DMS 273 (cell line): ENCODE results near the gene FEZ2.
A peak's percentile ranks its signal among the peaks of the same experiment; 100 is the strongest.

Experiments
- DNase-seq: peaks from one replicate; lab custom pipeline; 2025; ENCODE audit not compliant: unreplicated experiment; lab: John Stamatoyannopoulos, UW

The FEZ2 gene

DNA sequence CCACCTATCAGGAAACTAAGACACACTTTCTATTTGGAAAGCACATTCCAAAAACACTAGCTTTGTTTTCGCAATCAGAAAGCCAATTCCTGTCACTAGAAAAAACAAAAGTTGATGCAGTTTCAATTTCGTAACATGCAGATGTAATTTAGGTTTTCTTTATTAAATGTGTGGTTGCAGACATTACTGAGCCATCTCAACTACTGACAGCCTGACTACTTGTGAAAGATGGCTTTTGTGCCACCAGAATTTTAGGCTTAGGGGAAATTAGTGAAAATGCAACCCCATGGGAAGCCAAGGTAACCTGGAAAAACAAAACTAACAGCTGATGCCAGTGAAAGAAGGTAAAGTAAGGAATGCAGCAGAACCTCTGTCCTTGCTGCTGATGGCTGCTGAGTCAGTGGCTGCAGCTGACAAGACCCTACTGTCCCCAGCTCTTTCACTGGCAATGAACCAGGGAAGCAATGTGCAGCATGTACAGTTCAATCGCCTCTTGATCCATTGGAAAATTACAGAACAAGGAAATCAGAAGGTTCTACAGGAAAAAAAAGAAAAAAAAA lies 34.9 kb downstream of the FEZ2 start:
- no peak for DNase-seq

DNA sequence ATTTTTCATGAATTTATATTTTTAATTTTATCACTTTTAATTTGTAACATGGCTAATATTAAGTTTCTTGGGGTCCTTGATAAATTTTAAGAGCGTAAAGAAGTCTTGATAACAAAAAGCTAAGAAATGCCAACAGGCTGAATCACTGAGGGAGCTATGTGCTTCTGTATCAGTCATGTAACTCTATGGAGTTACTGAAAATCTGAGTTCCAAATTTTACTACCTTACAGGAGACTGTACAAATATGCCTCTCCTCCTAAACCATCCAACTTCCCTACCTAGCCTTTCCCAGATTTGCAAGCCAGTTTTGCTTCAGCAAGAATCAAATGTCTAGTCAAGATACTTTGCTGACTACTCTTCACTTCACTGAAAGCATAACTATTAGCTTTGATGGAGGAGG lies 35.7 kb downstream of the FEZ2 start:
- no peak for DNase-seq

DNA sequence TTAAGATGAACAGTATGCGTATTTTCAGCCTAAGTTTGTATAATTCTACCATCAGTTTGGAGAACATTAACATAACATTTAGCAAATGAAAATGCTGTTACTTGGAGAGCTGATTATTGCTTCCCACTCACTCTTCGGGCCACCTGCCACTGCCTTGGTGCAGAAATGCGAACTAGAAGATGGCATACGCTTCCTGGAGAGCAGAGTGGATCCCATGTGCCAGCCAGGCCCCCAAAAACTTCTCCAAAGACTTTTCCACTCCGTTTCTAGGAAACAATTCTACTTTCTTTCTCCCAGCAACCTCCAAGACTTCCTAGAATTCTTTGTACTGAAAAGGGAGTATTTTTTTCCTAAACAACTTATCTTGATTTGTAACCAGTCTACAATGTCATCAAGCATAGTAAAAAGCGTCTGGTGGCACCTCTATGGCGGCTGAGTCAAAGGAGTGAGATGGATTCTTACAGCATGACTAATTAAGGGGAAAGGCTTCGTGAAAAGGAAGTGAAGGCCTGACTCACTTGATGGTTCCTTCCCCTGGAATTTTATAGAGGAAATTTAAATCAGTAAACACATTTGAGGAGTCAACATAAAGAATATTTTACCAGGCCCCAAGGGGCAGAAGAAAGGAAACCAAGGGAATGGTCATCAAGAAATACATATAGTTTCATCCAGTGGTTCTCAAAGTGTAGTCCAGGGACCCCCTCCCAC lies 36.6 kb downstream of the FEZ2 start:
- no peak for DNase-seq

DNA sequence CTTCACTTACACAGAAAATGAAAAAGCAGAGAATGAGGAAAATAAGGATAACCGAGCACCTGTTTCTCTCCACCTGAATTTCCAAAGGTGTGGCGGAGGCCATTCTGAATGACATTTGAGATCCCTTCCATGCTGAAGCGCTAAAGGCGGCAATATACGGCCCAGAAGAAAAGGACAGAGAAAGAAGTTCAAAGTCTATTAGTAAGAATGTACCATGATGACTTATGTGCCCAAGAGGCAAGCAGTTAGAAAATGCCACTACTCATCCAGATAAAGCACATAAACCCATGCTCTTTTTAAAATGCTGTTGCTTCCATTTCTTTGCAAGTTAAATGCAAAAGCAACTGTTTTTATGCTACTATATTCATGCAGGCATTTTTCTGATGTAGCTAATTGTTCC lies 37.2 kb downstream of the FEZ2 start:
- DNase-seq = no peak

DNA sequence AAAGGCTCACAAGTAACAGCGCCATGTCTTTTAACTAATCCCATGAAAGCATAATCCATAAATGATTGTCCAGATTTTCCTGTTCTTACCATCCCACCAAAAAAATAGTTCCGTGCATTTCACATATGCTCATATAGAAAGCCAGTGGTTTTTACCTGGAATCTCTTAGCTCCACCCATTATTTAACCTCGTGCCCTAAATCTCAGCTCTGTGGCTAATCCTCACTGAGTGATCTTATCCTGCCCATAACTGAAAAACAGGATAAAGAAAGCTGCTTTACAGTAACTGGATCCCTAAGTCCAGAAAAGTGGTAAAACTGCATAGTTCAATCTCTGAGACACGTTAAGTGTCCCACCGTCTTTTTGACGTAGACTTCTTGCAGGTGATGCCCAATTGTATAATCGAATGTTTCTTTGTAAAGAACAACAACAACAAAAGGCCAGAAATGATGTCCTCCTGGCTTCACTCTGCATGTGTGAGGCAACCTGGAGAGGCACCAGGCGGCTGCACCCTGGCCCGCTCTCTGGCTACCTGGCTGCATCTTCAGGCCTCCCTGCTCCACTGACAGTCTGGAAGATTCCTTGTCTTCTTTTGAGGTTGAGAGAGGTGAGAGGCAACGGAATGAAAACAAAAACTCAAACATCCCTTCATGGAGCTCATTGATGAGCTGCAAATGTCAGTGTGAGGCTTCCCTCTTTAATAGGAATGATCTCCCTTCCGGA lies 38.6 kb downstream of the FEZ2 start:
- no peak for DNase-seq

DNA sequence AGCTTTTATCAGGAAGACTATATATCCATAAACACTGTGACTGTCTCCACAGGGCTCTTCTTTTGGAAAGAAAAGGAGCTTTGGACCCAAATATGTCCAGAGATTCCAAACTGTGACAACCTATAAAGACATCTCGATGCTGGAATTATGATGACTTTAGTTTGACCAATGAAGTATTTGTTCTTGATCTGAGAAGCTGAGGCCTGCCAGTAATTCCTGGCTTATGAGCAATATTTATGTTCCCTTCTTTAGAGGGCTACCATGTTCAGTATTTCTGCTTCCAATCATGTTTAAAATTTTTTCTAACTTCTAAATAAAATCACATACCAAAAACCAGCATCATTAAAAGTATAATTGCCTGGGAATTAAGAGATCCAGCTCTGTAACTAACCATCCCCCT lies 41.1 kb downstream of the FEZ2 start:
- DNase-seq = no peak

DNA sequence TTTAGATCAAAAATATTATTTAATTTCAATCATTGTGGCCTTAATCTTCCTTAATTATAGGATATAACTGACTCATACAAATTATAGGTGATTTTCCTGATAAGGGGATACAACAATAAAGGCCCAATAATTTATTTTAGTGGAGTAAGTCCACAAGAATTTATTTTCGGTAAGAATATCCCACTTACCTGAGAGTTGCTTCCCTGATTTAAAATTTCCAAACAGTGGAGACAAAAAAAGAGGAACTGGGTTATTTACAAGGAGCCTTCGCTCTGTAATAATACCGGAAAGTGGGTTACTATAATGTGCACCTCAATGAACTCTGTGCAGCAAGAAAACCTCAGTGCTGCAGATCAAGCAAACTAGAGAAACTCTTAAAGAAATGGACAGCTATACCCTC lies 42.2 kb downstream of the FEZ2 start:
- no peak for DNase-seq

DNA sequence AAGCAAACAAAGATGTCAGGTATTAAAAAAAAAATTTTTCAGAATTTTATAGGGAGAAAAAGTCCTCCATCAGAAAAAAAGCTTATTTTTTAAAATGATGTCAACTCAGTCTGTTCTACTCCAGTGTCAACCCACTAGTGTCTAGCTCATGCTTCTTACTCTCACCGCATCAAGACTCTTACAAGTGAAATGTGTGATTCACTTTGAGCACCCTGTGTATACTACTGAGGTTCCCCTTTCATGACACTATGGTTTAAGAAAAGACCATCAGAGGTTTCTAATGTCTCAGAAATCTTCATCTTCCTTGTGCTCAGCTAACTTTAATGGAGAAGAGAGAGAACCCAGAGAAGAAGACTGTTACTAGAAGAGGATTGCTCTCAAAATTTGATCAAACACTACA lies 43.4 kb downstream of the FEZ2 start:
- no peak for DNase-seq

DNA sequence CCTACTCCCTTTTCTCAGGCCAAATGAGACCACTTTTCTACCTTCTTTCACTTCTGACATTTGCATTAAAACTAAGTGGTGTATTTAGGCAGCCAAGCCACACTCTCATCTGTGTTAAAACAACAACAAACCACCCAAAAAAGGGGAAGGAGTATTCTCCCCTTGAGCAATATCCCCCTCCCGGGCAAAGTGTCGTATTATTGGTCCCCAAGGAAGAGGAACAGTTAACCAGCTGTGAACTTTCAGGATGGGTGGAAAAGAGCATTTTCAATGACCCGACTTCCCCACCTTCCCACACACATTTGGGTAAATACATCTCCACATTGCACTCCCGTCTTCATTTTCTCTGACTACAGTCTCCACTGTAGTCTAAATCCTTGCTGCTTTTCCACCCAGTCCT lies 44.3 kb downstream of the FEZ2 start:
- DNase-seq = no peak

DNA sequence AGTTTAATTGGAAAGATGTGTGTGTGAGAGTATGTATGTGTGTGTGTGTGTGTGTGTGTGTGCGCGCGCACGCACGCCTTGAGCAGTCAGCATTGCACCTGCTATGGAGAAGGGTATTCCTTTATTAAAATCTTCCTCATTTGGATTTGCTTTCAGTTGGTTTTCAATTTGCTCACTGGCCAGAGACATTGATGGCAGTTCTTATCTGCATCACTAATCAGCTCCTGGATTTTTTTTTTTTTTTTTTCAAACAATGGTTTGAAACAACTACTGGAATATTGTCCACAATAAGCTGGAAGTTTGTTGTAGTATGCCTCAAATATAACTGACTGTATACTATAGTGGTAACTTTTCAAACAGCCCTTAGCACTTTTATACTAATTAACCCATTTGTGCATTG lies 48.0 kb downstream of the FEZ2 start:
- DNase-seq = no peak

DNA sequence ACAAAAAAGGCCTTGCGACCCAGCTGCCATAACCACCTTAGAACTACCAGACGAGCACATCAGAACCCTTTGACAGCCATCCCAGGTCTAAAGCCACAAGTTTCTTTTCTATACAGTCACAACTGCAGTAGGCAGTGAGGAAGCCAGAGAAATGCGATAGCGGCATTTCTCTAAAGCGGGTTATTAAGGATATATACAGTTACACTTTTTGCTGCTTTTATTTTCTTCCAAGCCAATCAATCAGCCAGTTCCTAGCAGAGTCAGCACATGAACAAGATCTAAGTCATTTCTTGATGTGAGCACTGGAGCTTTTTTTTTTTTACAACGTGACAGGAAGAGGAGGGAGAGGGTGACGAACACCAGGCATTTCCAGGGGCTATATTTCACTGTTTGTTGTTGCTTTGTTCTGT lies 48.8 kb downstream of the FEZ2 start:
- DNase-seq = no peak

DNA sequence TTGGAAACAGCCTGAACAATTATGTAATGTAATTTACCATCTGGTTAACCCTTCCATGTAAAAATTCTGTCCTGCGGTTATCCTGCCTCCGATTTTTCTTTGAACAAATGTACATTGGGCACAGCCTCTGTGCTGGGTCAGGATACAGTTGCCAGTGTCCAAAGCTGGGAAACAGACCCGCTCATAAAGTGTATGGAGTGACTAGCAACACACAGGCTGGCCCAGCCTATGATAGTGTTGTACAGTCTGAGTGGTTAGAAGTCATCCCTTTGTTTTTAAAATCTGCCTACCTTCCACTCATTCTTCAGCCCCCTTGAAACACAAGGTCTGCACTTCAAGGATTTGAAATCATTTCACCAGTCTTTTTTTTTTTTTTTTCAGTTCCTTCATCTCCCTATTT lies 50.1 kb downstream of the FEZ2 start:
- DNase-seq = no peak

DNA sequence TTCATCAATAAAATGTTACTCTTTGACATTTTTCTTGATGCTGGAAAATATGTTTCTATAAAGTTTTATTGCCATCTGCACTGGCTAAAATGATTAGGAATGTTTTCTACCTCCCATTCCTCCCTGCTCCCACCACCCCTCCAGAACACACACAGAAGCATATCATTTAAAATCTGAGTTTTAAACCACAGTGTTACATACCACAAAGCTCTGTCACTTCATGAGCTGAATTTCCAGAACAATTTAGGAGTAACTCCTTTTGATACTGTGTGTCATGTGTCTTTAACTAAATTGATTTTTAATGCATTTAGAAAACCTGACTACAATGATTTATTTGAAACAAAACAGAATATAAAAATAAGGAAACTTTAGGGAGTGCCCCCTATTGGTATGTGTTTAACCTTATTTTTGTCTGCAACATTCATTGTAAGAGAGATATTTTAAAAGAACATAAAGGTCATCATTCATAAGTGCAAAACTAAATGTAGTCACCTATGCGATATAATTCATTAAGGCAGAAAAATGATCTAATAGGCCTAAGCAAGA lies 52.0 kb downstream of the FEZ2 start:
- DNase-seq = no peak

DNA sequence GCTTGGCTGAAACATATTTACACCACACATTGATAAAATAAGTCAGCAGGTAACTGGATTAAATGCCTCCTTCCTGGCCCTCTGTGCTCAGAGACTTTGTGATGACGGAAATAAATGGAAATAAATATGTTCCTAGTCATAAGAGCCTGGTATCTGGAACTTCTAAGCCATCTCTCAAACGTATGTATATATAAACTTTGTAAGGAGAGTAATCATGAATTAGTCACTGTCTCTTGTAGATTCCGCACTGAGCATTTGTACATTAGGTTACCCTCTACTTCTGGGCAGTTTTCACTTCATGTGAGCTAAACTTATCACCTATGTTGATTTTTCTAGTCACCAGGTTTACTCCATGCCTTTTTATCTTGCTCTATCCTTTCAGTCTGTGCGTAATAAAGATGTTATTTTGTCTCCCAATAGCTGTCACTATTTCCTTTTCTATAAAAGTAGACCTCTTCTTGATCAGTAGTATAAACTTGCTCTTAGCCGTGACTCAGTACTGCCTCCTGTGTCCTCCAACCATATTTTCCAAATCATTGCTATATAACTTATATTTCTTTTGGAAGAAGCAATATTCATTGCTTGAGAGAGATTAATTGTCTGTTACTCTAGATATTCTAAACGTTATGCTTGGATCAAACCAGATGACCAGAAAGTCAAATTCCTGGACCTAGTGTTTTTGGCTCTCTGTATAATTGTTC lies 53.2 kb downstream of the FEZ2 start:
- no peak for DNase-seq

DNA sequence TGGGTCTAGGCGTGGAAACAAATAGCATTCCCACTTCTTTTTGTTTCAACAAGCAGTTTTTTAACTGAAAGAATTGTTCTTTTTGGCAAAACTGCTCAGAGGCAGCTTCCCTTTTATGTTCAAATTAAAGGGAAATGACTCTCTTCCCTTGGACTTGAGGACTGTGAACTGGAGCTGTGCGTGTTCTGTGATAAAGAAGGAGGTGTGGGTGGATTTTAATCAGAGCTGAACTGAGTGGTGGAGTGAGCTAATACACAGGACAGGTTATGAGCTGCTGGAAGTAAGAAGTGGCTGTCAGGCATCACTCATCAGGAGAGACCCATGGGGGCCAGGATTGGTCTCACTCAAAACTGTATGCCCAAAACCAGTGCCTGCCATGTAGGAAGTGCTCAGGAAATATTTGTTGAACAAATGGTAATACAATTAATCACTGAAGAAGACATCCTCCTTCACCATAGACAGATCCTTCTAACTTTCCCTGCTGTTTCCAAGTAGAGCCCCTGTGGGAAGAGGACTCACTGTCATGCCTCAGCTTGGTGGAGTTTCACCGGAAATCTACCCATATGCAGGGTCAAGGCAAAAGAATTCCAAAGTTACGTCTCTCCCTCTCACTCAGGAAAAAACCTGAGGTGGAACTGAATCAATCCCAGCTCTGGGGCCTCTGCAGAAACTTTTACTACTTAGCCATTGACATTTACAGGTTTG lies 55.9 kb downstream of the FEZ2 start:
- no peak for DNase-seq

DNA sequence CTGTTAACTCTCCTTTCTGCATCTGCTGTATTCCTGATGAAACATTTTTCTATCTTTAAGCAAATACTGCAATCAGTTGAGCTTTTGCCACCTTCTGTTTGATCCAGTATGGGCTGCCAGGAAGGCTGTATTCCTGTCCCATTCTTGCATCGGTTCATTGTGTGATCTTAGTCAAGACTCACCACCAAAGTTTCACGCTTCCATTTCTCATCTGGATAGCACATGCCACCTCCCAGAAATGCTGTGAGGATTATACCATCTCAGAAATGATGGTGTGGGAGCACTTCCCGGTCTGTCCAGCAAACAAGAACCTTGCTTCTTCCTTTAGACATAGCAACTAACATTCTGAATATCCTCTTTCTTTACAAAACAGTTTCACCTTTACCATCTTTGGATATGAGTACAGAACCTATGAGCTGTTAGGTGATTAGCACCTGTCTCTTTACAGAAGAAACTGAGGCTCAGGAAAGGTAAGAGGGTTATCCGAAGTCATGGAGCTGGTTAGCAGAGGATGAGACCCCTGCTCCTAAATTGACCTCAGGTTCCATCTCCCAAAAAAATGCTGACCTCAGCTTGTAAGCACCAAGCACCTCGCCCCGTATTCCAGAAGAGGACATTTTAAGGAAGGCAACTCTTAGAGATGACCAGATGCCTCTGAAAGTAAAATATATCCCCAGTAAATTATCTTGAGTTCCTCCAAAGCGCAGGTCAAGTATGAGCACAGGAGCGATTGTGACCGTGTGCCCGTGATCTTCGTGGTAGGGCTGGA lies 56.8 kb downstream of the FEZ2 start:
- DNase-seq = no peak

DNA sequence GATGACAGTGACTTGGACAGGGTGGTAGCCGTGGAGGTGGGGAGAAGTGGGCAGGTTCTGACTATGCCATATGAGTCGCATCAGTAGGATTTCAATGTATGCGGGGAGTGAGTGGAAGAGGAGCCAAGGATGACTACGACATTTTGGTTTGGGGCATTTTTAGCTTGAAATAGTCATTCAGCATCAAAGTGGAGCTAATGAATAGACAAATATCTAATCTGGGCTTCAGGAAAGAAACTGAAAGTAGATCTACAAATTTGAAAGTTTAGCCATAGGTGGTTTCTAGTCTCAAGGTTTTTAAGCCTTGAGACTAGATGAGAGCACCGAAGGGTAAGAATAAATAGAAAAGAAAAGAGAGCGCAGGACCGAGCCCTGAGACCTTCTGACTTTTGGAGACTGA lies 58.3 kb downstream of the FEZ2 start:
- no peak for DNase-seq

DNA sequence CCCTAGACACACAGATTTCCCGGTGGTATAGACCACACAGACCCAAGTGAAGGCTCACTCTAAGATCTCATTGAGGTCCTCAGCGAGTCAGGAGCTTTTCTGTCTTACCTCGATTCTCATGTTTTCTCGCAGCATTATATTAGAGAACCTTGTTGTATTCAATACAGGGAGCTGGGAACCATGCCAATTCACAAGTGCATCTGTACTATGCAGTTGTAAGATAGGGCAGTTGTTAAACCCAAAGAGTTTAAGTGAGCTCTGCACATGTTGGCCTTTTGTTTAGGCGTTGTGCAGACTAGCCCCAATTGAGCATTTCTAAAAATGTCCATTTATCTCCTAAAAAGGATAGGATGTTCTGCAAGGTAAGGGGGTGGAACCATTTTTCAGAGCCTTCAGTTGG lies 59.6 kb downstream of the FEZ2 start:
- peak; percentile 36 for DNase-seq

DNA sequence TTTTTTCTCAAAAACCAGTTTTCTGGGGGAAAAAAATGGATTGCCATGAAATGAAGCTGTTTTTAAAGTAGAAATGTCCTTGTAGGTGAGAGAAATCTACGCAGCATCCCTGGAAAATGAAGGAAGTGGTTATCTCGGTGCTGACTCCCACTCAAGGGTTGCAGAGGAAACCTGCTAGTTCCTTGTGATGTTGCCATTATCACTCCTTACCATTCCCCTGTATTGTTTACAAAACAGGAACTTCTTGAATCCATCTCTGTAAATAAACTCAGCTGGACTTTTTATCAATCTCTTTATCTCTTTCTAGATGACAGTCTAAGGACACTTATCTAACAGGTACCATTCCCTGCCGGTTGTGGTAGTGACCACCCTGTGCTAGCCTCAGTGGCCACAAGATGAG lies 61.2 kb downstream of the FEZ2 start:
- no peak for DNase-seq

DNA sequence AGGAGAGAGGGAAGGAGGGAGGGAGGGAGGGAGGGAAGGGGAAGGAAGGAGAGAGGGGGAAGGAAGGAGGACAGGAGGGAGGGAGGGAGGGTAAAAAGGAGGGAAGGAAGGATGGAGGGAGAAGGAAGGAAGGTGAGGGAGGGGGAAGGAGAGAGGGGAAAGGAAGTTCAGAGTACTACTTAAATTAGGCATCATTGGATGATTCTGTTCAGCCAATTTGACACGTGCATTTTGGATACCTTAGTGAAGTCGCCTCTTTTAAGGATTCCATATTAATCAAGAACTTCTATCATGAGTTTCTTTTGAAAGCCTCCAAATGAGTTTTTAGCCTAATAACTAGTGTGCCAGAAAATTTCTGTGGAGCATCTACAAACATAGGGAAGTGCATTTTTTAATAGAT lies 62.9 kb downstream of the FEZ2 start:
- DNase-seq = no peak
